GM19397 (cell line): ENCODE measurements around the gene NUP107.

Experiments used
- ATAC-seq: cut with Tn5 transposase; IDR thresholded peaks from one replicate; pipeline ENCODE4 v1.9.1; 2021; ENCODE audit warnings: mild to moderate bottlenecking, moderate library complexity; ENCODE audit not compliant: unreplicated experiment

NUP107 gene

GRCh38 chr12:68733661-68734071 lies 46.9 kb downstream of the NUP107 start:
- no peak for ATAC-seq

GRCh38 chr12:68739891-68740290 lies 53.1 kb downstream of the NUP107 start:
- ATAC-seq, result no peak

GRCh38 chr12:68743356-68743755 lies 56.6 kb downstream of the NUP107 start:
- ATAC-seq, result no peak

- ATAC-seq, result no peak
These were observed 58.7 kb downstream of the NUP107 start for GRCh38 chr12:68745376-68745903.

- peak; percentile 99 for ATAC-seq
These were observed 59.3 kb downstream of the NUP107 start, which contains the start of gene SLC35E3 for GRCh38 chr12:68745904-68746571. TSS of gene SLC35E3 (plus strand) at chr12:68746176. CDS start at chr12:68746378, 202 bp downstream.

GRCh38 chr12:68746572-68747180 lies 59.9 kb downstream of the NUP107 start:
- ATAC-seq, result peak; percentile 31

GRCh38 chr12:68749443-68749842 lies 62.7 kb downstream of the NUP107 start:
- ATAC-seq, result no peak

- ATAC-seq, result no peak
These were observed 63.1 kb downstream of the NUP107 start for GRCh38 chr12:68749861-68750260.

GRCh38 chr12:68750506-68750905 lies 63.7 kb downstream of the NUP107 start:
- ATAC-seq, result no peak

GRCh38 chr12:68755536-68756243 lies 68.9 kb downstream of the NUP107 start:
- no peak for ATAC-seq

GRCh38 chr12:68759852-68760251 lies 73.1 kb downstream of the NUP107 start:
- ATAC-seq, result no peak

GRCh38 chr12:68760806-68761441 lies 74.1 kb downstream of the NUP107 start:
- no peak for ATAC-seq

- no peak for ATAC-seq
These were observed 74.6 kb downstream of the NUP107 start for GRCh38 chr12:68761442-68761812.

- no peak for ATAC-seq
These were observed 75.3 kb downstream of the NUP107 start for GRCh38 chr12:68761901-68762630.

GRCh38 chr12:68762691-68763090 lies 75.9 kb downstream of the NUP107 start:
- no peak for ATAC-seq

- no peak for ATAC-seq
These were observed 78.9 kb downstream of the NUP107 start for GRCh38 chr12:68765696-68766095.

- no peak for ATAC-seq
These were observed 79.9 kb downstream of the NUP107 start for GRCh38 chr12:68766646-68767045.

- ATAC-seq, result no peak
These were observed 80.4 kb downstream of the NUP107 start for GRCh38 chr12:68767191-68767590.

GRCh38 chr12:68768431-68768939 lies 81.7 kb downstream of the NUP107 start:
- ATAC-seq, result no peak

- ATAC-seq, result no peak
These were observed 83.2 kb downstream of the NUP107 start for GRCh38 chr12:68769941-68770340.
